Esophagus muscularis mucosa (tissue), 3 donors: ENCODE data around the gene ROPN1.

Experiments used
- POLR2A ChIP-seq: fragments of 450-650 bp; IDR thresholded peaks from one replicate; pipeline ENCODE4 v1.6.1; 2017; ENCODE audit warnings: antibody characterized with exemption, moderate library complexity, mild to moderate bottlenecking, low read depth
- TF ChIP-seq, protein P1 (sequence below), 3 experiments: fragments of 200-600 bp in 2 of 3; fragments of 450-650 bp in 1 of 3; sonication (generic) in 2 of 3; IDR thresholded peaks; one replicate each; pipeline ENCODE4 v1.5.1; 2017 to 2019; ENCODE audit warnings: antibody characterized with exemption in 3 of 3, mild to moderate bottlenecking in 2 of 3, moderate library complexity in 1 of 3

DNA sequence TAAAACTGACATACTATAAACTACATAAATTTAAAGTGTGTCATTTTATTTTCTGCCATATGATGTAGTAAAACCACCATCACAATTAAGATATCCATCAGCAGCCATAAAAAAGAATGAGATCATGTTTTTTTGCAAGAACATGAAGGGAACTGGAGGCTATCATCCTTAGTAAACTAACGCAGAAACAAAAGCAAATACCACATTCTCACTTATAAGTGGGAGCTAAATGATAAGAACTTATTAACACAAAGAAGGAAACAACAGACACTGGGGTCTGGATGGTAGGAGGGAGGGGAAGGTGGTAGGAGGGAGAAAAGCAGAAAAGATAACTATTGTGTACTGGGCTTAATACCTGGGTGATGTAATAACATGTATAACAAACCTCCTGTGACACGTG, 55.5 kb downstream of the ROPN1 start:
- TF ChIP-seq, protein P1, sequence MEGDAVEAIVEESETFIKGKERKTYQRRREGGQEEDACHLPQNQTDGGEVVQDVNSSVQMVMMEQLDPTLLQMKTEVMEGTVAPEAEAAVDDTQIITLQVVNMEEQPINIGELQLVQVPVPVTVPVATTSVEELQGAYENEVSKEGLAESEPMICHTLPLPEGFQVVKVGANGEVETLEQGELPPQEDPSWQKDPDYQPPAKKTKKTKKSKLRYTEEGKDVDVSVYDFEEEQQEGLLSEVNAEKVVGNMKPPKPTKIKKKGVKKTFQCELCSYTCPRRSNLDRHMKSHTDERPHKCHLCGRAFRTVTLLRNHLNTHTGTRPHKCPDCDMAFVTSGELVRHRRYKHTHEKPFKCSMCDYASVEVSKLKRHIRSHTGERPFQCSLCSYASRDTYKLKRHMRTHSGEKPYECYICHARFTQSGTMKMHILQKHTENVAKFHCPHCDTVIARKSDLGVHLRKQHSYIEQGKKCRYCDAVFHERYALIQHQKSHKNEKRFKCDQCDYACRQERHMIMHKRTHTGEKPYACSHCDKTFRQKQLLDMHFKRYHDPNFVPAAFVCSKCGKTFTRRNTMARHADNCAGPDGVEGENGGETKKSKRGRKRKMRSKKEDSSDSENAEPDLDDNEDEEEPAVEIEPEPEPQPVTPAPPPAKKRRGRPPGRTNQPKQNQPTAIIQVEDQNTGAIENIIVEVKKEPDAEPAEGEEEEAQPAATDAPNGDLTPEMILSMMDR (IDR thresholded peaks at IDR 0.05) = no peak
- no peak for TF ChIP-seq POLR2A
